H1 (cell line): Measurements from ENCODE around the gene NKTR. TPM values are rescaled to one million over a fixed set of nuclear protein-coding genes. Genes with fewer than 3 reads are reported as not detected.

Experiments used
- BCL11A ChIP-seq, 2 experiments: IDR thresholded peaks; one replicate each; pipeline ENCODE4 v1.6.1; 2011; ENCODE audit warnings: low read depth in 2 of 2, low read length in 2 of 2, mild to moderate bottlenecking in 2 of 2
- CTCF ChIP-seq, 3 experiments: IDR thresholded peaks; 1 replicate in 2 of 3; 2 replicates in 1 of 3; pipeline versions ENCODE4 v1.5.1 to v1.6.1; 2011; ENCODE audit warnings: low read length in 3 of 3, mild to moderate bottlenecking in 3 of 3, inconsistent platforms in 2 of 3, low read depth in 1 of 3, moderate library complexity in 1 of 3; ENCODE audit not compliant: insufficient read depth in 1 of 3; ENCODE audit errors: control extremely low read depth in 1 of 3
- E2F6 ChIP-seq: IDR thresholded peaks from 2 replicates; pipeline ENCODE4 v1.6.1; 2012; ENCODE audit warnings: inconsistent platforms
- SIX5 ChIP-seq: IDR thresholded peaks from 2 replicates; pipeline ENCODE4 v1.6.1; 2011; ENCODE audit warnings: mild to moderate bottlenecking, low read depth, low read length
- TAF7 ChIP-seq: optimal IDR thresholded peaks from 2 replicates; pipeline ENCODE3; 2011; ENCODE audit warnings: low read depth, mild to moderate bottlenecking, inconsistent platforms, low read length, moderate library complexity, borderline replicate concordance
- polyA plus RNA-seq, 7 experiments: library from polyadenylated mRNA; depleted of rRNA in 3 of 7; stranded (reverse) in 5 of 7; unstranded in 2 of 7; fragments of >200 nt in 5 of 7; fragments of 200-250 nt in 2 of 7; gene quantifications; 1 replicate in 5 of 7; 2 replicates in 1 of 7; 4 replicates in 1 of 7; pipeline versions ENCODE4 v1.2.1 to v1.2.3, GENCODE V29; 2011 to 2013; ENCODE audit warnings: missing spikeins in 2 of 7, mixed read lengths in 2 of 7
- total RNA-seq: library from RNA; stranded (reverse); fragmentation: NEBNext Ultra II Directional; extraction: Animal tissue kit (Norgen Biotek cat#: 25700); gene quantifications from 2 replicates; pipeline ENCODE4 v1.2.1, GENCODE V29; 2021

Gene NKTR
- total and polyA plus RNA-seq, 2 of the 8 experiments (the other 6 are each of a cell fraction or from before 2014, with no cell fraction given), result 24.1 to 62.2 TPM

GRCh38 chr3:42632146-42632545 is 31.7 kb downstream of the NKTR start (continued):
- TF ChIP-seq E2F6, result no peak
- TF ChIP-seq CTCF (IDR thresholded peaks at IDR 0.05; ENCODE audit: control extremely low read depth in 1 of 3, insufficient read depth in 1 of 3, low read depth in 1 of 3, low read length in 3 of 3), result no peak
- TF ChIP-seq SIX5, result no peak
- no peak for TF ChIP-seq BCL11A (IDR thresholded peaks at IDR 0.05; ENCODE audit: low read depth in 2 of 2, low read length in 2 of 2)
- no peak for TF ChIP-seq TAF7
- TF ChIP-seq, all 59 proteins: peak for 0
